MM.1S (cell line): ENCODE measurements around the gene PERCC1.

ENCODE experiments used
- DNase-seq: peaks from one replicate; pipeline ENCODE4 v3.0.0-alpha.2; 2015
- H2AFZ ChIP-seq: fragments of 300-600 bp; sonication (generic); 2 replicates; pipeline ENCODE4 v1.6.0; 2016; ENCODE audit warnings: antibody characterized with exemption, low read length
- H3F3A ChIP-seq: fragments of 300-600 bp; sonication (generic); 2 replicates; pipeline ENCODE4 v1.6.1; 2016; ENCODE audit warnings: mild to moderate bottlenecking, antibody characterized with exemption, low read length, moderate library complexity, mixed read lengths; ENCODE audit not compliant: insufficient read depth
- H3K27ac ChIP-seq: fragments of 300-600 bp; sonication (generic); 2 replicates; pipeline ENCODE4 v1.5.1; 2016; ENCODE audit warnings: mild to moderate bottlenecking, low read length
- H3K27me3 ChIP-seq: fragments of 300-600 bp; sonication (generic); replicated peaks from 2 replicates; pipeline ENCODE4 v1.6.0; 2016; ENCODE audit warnings: low read length; ENCODE audit not compliant: insufficient read depth
- H3K36me3 ChIP-seq: fragments of 300-600 bp; sonication (generic); replicated peaks from 2 replicates; pipeline ENCODE4 v1.6.1; 2016; ENCODE audit warnings: mild to moderate bottlenecking, low read length, mixed read lengths; ENCODE audit not compliant: insufficient read depth
- H3K4me1 ChIP-seq: fragments of 300-600 bp; sonication (generic); 2 replicates; pipeline ENCODE4 v1.6.1; 2016; ENCODE audit warnings: low read length, mixed read lengths
- H3K4me2 ChIP-seq: fragments of 300-600 bp; sonication (generic); 2 replicates; pipeline ENCODE4 v1.6.0; 2016; ENCODE audit warnings: low read depth, low read length
- H3K4me3 ChIP-seq: fragments of 300-600 bp; sonication (generic); 2 replicates; pipeline ENCODE4 v1.5.1; 2016; ENCODE audit warnings: low read length, mixed read lengths
- H3K79me2 ChIP-seq: fragments of 300-600 bp; sonication (generic); 2 replicates; pipeline ENCODE4 v1.6.1; 2016; ENCODE audit warnings: mixed run types, low read length, mixed read lengths
- H3K9ac ChIP-seq: fragments of 300-600 bp; sonication (generic); 2 replicates; pipeline ENCODE4 v1.6.1; 2016; ENCODE audit warnings: low read length, mixed read lengths
- H3K9me2 ChIP-seq: fragments of 300-600 bp; sonication (generic); replicated peaks from 2 replicates; pipeline ENCODE4 v1.6.1; 2016; ENCODE audit warnings: mild to moderate bottlenecking, low read length, mixed read lengths; ENCODE audit not compliant: insufficient read depth
- H3K9me3 ChIP-seq: fragments of 300-600 bp; sonication (generic); replicated peaks from 2 replicates; pipeline ENCODE4 v1.6.1; 2016; ENCODE audit warnings: mild to moderate bottlenecking, low read length, mixed read lengths; ENCODE audit not compliant: insufficient read depth
- H4K20me1 ChIP-seq: fragments of 300-600 bp; sonication (generic); 2 replicates; pipeline ENCODE4 v1.6.1; 2016; ENCODE audit warnings: mild to moderate bottlenecking, low read length, moderate library complexity, mixed read lengths; ENCODE audit not compliant: insufficient read depth
- CTCF ChIP-seq: fragments of 300-600 bp; sonication (generic); IDR thresholded peaks from 2 replicates; pipeline ENCODE4 v1.5.1; 2016; ENCODE audit warnings: antibody characterized with exemption, low read length, mixed read lengths
- EZH2 ChIP-seq: fragments of 300-600 bp; sonication (generic); optimal IDR thresholded peaks from 2 replicates; pipeline ENCODE3; 2017; ENCODE audit warnings: low read depth, mild to moderate bottlenecking, antibody characterized with exemption, low read length, mixed read lengths
- EZH2phosphoT487 ChIP-seq: fragments of 300-600 bp; sonication (generic); IDR thresholded peaks from 2 replicates; pipeline ENCODE4 v1.6.1; 2018; ENCODE audit warnings: antibody characterized with exemption, low read length

Gene PERCC1

GRCh38 chr16:1433263-1433560, 2.3 kb downstream of the PERCC1 start:
- DNase-seq: no peak
- no peaks in the 10 kb centered on the region for H3K9me3 ChIP-seq
- no peaks in the 10 kb centered on the region for H3F3A ChIP-seq
- H3K9me2 ChIP-seq: no peaks in the 10 kb centered on the region
- no peak overlapping the region for H3K4me2 ChIP-seq
- H3K4me1 ChIP-seq: no peaks in the 10 kb centered on the region
- no peak overlapping the region for H3K9ac ChIP-seq
- peaks cover 95% of the 10 kb centered on the region for H3K27me3 ChIP-seq
- no peaks in the 10 kb centered on the region for H4K20me1 ChIP-seq
- H3K79me2 ChIP-seq: no peaks in the 10 kb centered on the region
- H3K36me3 ChIP-seq: no peaks in the 10 kb centered on the region
- no peak overlapping the region for H3K4me3 ChIP-seq
- H2AFZ ChIP-seq: no peak overlapping the region
- no peak overlapping the region for H3K27ac ChIP-seq
- TF ChIP-seq EZH2 (no peak), CTCF (no peak), EZH2phosphoT487 (no peak)

GRCh38 chr16:1433756-1434155, 2.9 kb downstream of the PERCC1 start:
- no peak overlapping the region for H2AFZ ChIP-seq
- no peak for DNase-seq
- H3K4me1 ChIP-seq: no peaks in the 10 kb centered on the region
- H4K20me1 ChIP-seq: no peaks in the 10 kb centered on the region
- H3K36me3 ChIP-seq: no peaks in the 10 kb centered on the region
- H3F3A ChIP-seq: no peaks in the 10 kb centered on the region
- TF ChIP-seq CTCF (no peak), EZH2phosphoT487 (no peak), EZH2 (no peak)
- no peak overlapping the region for H3K4me3 ChIP-seq
- H3K4me2 ChIP-seq: no peak overlapping the region
- no peak overlapping the region for H3K9ac ChIP-seq
- no peak overlapping the region for H3K27ac ChIP-seq
- peaks cover 93% of the 10 kb centered on the region for H3K27me3 ChIP-seq
- H3K79me2 ChIP-seq: no peaks in the 10 kb centered on the region
- no peaks in the 10 kb centered on the region for H3K9me3 ChIP-seq
- H3K9me2 ChIP-seq: no peaks in the 10 kb centered on the region

GRCh38 chr16:1434644-1435592, 4.0 kb downstream of the PERCC1 start:
- Histone ChIP-seq H3K9ac (no peak overlapping the region), H3K27me3 (peaks cover 92% of the 10 kb centered on the region), H3K79me2 (no peaks in the 10 kb centered on the region), H4K20me1 (no peaks in the 10 kb centered on the region), H3K36me3 (no peaks in the 10 kb centered on the region), H2AFZ (no peak overlapping the region), H3K9me3 (no peaks in the 10 kb centered on the region), H3K9me2 (no peaks in the 10 kb centered on the region), H3K4me1 (no peaks in the 10 kb centered on the region), H3K4me2 (no peak overlapping the region), H3K4me3 (no peak overlapping the region), H3K27ac (no peak overlapping the region), H3F3A (no peaks in the 10 kb centered on the region)
- DNase-seq: no peak
- no peak for TF ChIP-seq EZH2phosphoT487
- no peak for TF ChIP-seq CTCF
- no peak for TF ChIP-seq EZH2
